Right hindlimb (tissue), 1 donor: ENCODE measurements around the gene OR2H1.

Experiments used
- DNase-seq: peaks from one replicate; pipeline ENCODE4 v3.0.0-alpha.2; 2018

Gene OR2H1

DNA sequence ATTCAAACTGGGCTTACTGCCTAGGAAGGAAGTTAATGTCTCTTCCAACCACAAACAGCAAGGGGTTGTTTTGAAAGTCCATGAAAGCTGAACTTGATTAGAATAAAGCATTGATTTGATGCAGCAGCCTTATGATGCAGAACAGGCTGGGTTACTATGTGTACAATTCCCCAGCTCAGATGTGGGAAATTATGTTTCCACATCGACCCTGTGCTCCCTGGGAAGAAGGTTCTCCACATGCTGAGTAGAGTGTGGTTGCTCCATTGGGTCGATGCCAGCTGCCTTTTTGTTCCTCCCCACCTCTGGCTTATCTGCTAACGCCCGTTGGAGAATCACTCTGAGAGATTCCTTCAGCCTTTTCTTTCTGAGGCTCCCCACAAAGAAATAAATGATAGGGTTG is 29.6 kb downstream of the OR2H1 start:
- DNase-seq, result no peak

DNA sequence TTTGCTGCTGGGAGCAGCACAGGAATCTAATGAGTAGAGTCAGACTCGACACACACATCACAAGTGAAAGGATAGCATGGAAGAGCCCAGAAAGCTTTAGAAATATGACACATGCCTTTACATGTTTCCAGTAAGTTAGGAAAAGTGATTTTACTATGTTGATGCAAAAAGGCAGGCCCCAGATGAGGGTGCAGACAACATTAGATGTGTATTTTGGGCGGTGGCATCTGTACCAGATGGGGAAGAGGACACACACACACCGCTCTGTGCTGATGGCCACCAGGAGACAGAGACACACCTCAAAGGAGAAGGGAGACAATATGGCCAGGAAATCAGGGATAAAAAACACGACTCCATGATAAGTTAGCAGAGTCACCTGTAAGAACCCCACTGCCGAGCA is 30.2 kb downstream of the OR2H1 start:
- no peak for DNase-seq

DNA sequence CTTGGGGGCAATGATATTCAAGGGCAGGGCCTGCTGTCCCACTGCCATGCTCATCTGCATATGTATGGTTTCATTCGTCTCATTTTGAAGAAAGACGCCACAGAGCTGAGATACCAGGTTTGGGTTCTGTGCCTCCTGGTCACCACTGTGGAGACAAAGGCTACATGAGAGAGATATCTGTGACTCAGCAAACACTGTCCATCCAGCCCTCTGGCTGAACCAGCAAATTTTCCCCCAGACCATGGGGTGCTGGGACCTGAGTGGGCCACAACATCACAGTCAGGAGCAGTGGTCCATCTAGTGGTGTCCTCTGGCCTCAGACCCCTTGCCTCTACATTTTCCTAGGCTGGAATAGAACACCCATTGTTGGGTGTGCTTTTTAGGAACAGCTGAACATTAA is 30.7 kb downstream of the OR2H1 start, which contains the start of gene MAS1L:
Gene MAS1L, minus strand, starts transcription at position 297 of the 400 bp plus-strand sequence. Its CDS starts 54 bp downstream, at position 243.
- no peak for DNase-seq

DNA sequence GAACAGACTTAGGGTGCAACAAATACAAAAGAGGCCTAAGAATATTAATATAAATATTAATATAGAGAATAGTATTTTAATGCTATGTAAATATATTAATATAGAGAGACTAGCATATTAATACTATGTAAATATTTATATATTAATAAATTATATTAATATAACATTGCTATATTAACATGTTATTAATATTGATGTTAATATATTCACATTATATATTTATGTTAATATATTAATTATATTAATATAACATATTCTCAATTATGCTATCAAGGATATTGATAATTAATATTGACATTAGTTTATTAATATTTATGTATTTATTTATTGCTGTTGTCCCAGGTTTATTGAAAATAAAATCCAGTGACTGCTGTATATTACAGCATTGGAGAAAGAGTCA is 31.9 kb downstream of the OR2H1 start:
- DNase-seq, result no peak

DNA sequence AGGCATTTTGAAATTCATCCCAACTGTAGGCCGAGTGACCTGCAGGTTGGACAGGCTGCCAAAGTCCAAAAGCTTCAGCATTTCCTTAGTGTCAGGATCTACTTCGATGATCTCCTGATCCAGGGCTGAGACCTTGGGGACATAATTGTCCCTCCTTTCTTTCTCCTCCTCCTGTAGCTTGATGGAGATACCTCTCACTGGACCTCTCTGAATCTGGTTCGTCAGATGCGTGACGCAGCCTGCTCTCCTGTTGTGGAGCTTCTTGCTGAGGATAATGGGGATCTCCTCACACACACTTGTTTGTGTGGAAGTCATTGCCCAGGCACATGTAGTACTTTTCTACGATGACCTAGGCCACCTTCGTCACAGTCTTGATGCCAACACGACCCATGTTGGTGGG is 32.3 kb downstream of the OR2H1 start:
- no peak for DNase-seq

DNA sequence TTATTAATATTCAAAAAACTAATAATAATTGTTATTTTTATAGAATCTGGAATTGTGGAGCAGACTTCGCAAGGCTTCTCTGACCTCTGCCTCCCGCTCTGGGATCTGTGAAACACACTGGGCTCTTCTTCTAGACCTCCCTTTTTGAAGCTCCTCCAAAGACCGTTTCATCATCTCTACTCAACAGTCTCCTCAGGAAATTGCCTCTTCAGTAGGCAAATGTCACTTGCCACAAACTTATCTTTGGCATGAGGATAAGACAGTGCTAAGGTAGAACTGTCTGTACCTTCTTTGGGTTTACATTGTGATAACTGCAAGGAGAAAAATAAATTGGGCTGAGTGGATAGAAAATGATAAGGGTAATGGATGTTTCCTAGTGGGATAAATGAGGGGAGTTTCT is 33.1 kb downstream of the OR2H1 start:
- no peak for DNase-seq

- DNase-seq, result no peak
Observed at GRCh38 chr6:29490552-29490951, 33.6 kb downstream of the OR2H1 start.

- DNase-seq, result no peak
Observed at GRCh38 chr6:29491574-29491973, 34.6 kb downstream of the OR2H1 start.

DNA sequence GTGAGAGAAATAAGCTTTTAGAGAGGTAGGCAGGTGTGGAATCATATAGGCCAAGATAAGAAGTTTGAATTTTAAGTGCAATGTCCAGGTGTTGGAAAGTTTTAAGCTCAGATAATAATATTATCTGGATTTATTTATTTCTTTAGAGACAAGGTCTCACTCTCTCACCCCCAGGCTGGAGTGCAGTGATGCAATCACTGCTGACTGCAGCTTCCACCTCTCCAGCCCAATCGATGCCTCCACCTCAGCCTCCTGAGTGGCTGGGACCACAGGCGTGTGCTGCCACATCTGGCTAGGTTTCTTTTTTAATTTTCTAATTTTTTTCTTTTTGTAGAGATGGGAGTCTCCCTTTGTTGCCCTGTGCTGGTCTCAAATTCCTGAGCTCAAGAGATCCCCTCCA is 36.3 kb downstream of the OR2H1 start:
- no peak for DNase-seq

DNA sequence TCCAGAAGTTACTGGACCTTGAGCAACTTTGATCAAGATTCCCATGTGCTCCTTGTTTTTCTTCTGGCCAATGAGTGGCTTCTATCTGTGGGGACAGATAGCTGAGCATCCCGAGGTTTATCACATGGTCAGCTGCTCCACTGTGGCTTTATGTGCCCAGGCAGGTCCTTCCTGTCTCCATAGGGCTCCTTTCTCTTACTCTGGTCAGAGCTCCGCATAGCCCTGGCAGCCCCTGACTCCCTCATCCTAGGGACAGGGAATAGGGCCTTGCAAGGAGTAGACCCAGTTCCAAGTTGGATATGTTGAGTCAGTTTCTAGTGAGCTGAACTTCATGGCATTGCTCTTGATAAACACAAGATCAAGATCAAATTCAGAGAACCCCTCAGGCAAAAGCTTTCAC is 37.2 kb downstream of the OR2H1 start:
- DNase-seq, result no peak

DNA sequence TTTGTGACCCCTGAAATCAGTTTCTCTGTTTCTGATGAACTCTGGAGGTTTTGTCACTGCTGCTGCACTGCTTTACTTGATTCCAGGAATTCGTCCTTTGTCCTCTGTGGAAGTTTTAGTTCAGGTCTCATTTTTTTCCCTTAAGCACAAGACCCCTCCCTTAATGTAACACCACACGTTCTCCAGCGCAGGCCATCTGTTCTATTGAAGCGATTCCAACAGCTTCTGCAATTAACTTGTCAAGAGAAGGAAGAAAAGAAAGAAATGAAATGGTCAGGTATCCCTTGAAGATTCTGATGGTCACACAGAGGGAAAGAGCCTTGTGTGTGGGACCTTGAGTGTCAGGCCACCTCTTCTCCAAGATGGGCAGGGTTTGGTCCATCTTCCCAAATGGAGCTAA is 38.6 kb downstream of the OR2H1 start:
- DNase-seq, result no peak

GRCh38 chr6:29496961-29497360 is 40.0 kb downstream of the OR2H1 start:
- DNase-seq, result no peak

GRCh38 chr6:29499704-29500103 is 42.7 kb downstream of the OR2H1 start:
- DNase-seq, result no peak

DNA sequence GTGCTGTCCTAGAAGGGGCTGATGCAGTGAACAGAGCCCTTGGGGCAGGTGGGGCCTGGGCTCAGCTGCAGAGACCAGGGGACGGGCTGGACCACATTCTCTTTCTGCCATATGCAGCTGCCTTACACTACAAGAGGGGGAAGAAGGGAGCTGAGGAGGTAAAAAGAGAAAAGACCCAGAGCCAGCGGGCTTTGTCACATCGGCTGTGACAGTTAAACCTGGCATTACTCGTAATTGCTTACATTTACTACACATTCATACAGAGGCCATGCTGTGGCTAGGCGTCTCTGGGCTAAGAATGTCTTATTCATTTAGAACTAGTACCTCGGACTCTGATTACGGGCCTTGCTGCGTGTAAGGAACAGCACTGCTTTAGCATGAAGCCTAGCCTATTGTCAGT is 43.6 kb downstream of the OR2H1 start:
- no peak for DNase-seq

DNA sequence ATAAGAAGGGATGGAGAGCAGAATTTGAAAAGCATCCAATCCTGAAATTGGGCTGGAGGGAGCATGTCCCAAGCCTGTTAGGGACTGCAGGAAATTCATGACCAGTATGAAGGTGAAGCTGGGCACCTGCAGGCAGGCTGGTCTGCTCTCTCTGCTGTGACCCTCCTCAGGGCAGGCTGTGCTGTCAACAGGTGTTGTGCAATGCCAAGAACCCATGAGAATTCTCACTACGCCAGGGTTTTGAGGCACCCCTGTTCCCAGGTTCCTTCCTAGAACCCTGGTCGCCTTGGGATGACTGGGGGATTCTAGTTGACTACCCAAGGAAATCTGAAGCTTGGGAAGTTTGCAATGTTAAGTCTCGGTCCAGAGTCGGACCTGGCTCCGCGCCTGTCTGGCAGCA is 44.2 kb downstream of the OR2H1 start:
- no peak for DNase-seq

- DNase-seq, result no peak
Observed at GRCh38 chr6:29502181-29502580, 45.2 kb downstream of the OR2H1 start.

GRCh38 chr6:29502597-29502996 is 45.6 kb downstream of the OR2H1 start:
- no peak for DNase-seq

- DNase-seq, result no peak
Observed at GRCh38 chr6:29504961-29505360, 48.0 kb downstream of the OR2H1 start.

DNA sequence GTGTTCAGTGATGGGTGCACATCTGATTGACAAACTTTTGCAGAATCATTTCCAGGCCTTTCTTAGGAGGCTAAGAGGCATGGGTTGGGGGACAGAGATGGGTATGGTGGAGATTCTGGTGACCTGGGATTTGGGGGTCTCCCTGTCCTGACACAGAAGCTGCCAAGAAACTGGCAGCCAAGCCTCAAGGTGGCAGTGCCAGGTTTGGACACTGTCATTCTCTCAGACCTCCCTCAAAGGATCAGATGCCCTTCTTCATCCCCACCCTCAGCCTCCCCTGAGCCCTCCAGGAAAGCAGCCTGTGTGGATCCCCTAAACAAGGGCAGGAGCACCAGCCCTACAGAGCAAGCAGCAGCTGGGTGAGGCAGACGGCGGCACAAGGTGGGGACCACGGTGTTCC is 48.9 kb downstream of the OR2H1 start:
- no peak for DNase-seq

DNA sequence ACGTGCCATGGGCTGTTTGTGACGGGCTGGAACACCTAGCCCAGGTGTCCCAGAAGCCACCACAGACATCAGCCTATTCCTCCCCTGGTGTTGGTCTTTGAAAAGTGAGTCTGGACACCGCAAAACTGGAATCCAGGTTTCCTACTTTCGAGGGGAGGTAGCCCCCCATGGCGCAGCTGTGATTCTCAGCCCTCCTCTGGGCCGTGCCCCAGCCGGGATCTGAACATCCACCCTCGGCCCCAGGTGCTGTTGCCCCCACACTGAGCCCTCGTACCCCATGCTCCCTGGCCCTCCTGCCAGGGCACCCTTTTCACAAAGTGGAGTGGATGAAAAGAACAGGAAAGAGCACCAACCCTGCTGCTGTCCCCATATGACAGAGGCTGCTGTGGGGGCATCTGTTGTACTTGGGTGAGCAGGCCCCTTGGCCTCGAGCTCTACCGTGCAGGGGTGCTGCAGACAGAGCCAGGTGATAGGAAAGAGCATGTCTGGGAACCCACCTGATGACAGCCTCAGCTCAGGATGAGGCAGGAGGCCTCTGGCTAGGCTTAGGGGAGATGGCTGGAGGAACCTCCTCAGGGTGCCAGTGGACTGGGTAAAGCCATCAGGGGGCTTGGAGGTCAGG is 49.6 kb downstream of the OR2H1 start:
- no peak for DNase-seq

DNA sequence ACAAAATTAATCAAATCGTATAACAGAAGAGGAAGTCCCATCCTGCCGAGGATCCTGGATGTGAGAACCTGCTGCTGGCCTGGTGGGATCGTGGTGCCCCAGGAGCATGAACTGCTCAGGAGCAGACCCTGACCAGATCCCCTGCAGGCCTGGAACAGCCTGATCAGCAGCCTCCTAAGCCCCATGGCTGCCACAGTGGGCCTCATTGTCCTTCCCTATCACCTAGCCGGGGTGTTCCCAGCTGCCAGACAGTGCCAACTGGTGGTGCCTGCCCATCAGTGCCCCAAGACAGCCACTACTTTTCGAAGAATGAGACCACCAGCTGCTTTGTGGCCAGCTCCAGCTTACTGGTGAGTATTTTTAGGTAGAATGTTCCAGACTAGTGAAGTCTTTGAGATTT is 50.4 kb downstream of the OR2H1 start:
- DNase-seq, result no peak

- DNase-seq, result no peak
Observed at GRCh38 chr6:29509239-29509638, 52.3 kb downstream of the OR2H1 start.

GRCh38 chr6:29509711-29510110 is 52.8 kb downstream of the OR2H1 start:
- no peak for DNase-seq

- no peak for DNase-seq
Observed at GRCh38 chr6:29510202-29510601, 53.2 kb downstream of the OR2H1 start.

- DNase-seq, result no peak
Observed at GRCh38 chr6:29510746-29511300, 53.9 kb downstream of the OR2H1 start.
